DOHH2 (cell line): ENCODE data around the gene MRTFA.

Source experiments
- CTCF ChIP-seq: fragments of 200-600 bp; sonication (generic); IDR thresholded peaks from one replicate; pipeline ENCODE4 v1.5.1; 2014; ENCODE audit warnings: antibody characterized with exemption, mild to moderate bottlenecking, low read depth, low read length; ENCODE audit not compliant: poor library complexity, severe bottlenecking
- EZH2phosphoT487 ChIP-seq: fragments of 200-600 bp; sonication (generic); IDR thresholded peaks from 2 replicates; pipeline ENCODE4 v1.6.1; 2017; ENCODE audit warnings: borderline replicate concordance, mild to moderate bottlenecking, antibody characterized with exemption, low read length, moderate library complexity, mixed read lengths

- TF ChIP-seq CTCF (no peak), EZH2phosphoT487 (no peak)
Observed at GRCh38 chr22:40411506-40411861, 225.0 kb downstream of the MRTFA start.
